GM18508 (cell line): ENCODE results near the gene UTP15.

Experiments used
- ATAC-seq: cut with Tn5 transposase; IDR thresholded peaks from one replicate; pipeline ENCODE4 v1.9.1; 2021; ENCODE audit warnings: moderate number of reproducible peaks; ENCODE audit not compliant: insufficient read depth, unreplicated experiment

Gene UTP15

GRCh38 chr5:73565139-73565968, at the start of gene UTP15, which contains the start of gene ANKRA2:
Gene UTP15 (plus strand): TSS chr5:73565743. CDS start chr5:73567345, 1,602 bp downstream.
Gene ANKRA2 (minus strand): TSS chr5:73565639. CDS start chr5:73562881, 2,758 bp downstream.
- peak; percentile 89 for ATAC-seq

GRCh38 chr5:73519531-73520283, 45.8 kb upstream of the UTP15 start:
- ATAC-seq, result peak; percentile 85

GRCh38 chr5:73522989-73523388, 42.6 kb upstream of the UTP15 start:
- ATAC-seq, result no peak

DNA sequence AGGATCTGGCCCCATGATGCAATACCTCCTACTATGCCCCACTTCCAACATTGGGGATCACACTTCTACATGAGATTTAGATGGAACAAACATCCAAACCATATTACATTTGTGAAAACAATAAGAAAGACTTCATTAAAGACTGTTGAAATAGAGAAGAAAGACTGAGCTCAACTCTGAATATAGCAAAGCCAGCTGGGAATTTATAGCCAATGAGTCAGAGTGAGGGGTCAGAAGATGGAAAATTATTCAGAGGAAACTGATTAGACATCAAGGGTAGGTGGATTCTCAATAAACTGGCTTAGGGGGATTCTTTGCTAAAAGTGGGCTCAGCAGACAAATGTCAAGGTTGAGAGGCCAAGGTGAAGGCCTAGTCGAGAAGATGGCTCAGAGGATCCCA, 41.7 kb upstream of the UTP15 start:
- ATAC-seq, result no peak

GRCh38 chr5:73525606-73526203, 39.8 kb upstream of the UTP15 start:
- no peak for ATAC-seq

GRCh38 chr5:73528248-73528647, 37.3 kb upstream of the UTP15 start:
- no peak for ATAC-seq

DNA sequence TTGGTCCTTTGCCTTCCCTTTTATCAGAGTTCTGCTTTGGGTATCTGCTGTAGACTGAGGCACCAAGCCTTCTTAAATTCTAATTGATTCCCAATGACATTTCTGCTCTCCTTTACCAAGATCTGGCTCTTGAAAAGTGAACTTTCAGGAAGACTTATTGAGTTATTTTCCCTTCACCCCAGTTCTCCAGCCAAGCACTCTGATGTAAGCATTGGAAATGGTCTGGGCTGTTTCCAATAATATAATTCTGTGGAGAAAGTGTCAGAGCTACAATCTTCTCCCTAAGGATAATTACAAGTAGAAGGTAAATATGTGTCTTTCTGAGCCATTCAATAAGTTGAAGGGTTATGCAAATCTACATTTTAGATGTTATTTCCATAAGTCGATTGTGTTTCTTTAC, 36.5 kb upstream of the UTP15 start:
- no peak for ATAC-seq

GRCh38 chr5:73531356-73531755, 34.2 kb upstream of the UTP15 start:
- no peak for ATAC-seq

DNA sequence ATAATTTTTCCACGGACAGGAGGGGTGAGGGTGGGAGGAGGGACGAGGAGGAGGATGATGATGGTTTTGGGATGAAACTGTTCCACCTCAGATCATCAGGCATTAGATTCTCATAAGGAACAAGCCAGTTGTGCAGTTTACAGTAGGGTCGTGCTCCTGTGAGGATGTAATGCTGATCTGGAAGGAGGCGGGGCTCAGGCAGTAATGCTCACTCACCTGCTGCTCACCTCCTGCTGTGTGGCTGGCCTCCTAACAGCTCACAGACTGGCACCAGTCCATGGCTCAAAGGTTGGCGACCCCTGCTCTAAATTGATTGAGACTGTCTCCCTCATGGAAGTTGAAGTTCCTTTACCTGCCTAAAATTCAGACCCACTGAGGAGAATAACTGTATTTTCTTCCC, 33.3 kb upstream of the UTP15 start:
- ATAC-seq, result no peak

DNA sequence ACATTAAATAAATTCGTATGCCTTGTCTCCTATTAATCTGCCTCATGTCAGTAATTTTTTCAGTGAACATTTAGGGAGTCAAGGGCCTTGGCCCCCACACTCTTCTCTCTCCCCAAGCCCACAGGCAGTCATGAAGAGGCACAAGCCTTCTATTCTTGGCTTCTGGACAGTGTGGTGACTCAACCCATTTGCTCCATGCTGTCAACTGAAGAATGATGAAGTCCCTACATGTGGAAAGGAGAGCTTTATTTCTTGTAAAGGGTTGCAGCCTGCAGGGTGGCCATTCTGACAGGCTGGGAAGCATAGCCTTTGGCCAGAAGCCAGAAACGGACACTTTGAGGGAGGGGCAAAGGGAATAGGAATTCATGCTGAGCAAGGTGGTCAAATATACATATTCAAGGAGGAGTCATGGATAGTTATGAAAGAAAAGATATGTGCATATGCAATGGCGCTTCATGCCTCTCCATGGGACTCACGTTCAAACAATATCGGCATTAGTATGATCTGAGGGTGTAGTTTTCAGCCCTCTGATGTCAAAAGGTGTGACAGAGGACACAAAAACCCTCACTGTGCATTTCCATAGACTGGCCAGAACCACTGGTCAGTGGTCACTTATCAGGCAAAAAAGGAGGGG, 31.4 kb upstream of the UTP15 start:
- no peak for ATAC-seq

GRCh38 chr5:73534971-73535370, 30.6 kb upstream of the UTP15 start:
- ATAC-seq, result no peak

GRCh38 chr5:73539730-73540129, 25.8 kb upstream of the UTP15 start:
- ATAC-seq, result no peak

DNA sequence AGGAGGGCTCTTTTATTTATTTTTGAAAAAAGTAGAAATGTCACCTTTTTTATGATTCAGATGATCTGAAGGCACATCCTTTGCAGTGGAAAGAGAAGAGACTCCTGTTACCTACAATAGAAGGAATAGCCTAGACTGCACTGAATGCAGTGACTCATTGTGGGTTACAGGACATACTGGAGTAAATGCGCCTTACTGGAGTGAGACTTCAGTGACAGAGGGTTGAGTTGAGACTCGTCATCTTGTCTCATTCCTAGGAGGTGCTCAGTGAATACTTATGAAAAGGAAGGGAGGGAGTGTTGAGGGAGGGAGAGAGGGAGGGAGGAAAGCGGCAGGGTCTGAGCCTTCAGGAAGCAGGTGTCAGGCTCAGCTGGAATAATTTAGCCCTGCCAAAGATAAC, 25.4 kb upstream of the UTP15 start:
- no peak for ATAC-seq

DNA sequence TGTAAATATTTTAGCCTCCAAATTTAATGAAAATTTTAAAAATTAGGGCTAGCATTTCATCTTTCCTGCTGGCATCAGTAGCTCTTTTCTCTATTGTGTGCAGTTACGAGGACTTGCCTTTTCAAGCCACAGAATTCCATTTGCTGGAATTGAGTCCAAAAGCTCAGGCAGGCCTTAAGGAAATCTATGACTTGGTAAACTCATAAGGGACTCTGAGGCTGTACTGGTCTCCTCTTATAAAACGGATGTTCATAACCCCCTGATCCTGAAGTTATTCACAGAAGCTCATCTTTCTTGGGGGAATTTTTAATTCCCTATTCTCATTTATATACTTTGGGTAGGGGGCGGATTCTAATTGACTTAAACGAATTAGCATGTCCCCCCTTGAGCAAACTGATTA, 23.5 kb upstream of the UTP15 start:
- ATAC-seq, result no peak

- no peak for ATAC-seq
Observed at GRCh38 chr5:73544429-73545402, 20.8 kb upstream of the UTP15 start.

DNA sequence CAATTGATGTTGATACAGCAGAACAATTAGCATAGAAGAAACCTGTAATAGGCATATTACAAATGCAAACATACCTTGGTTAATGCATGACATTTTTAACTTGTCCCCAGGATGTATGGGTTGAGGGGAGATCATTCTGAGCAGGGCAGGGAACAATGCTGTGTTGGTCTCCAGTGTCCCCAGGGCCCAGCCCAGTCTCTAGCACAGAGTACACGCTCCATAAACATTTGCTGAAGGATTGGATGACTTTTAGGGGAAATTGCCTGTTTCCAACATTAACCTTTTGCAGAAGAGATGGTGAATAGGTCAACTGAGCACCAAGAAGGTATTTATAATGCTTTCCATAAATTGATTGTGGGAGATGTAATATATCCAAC, 20.2 kb upstream of the UTP15 start:
- no peak for ATAC-seq

DNA sequence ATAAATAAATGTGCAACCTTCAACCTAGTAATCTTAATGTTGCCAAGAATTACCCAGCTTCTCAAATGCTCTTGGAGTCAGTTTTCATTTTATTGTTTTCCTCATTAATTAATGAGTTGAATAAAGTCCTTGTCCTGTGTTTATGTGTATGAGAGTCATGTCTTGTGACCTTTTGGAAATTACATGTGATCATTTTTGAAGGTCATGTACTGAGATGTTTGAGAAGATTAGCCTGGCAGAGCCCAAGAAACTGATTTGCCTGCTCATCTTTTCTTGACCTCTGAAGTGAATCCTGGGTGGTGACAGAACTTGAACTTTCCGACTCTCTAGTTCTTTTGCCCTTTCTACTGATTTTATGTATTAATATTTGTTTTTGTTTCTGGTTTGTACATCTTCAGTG, 15.5 kb upstream of the UTP15 start:
- no peak for ATAC-seq

- no peak for ATAC-seq
Observed at GRCh38 chr5:73552642-73553041, 12.9 kb upstream of the UTP15 start.

GRCh38 chr5:73558950-73559349, 6.6 kb upstream of the UTP15 start:
- ATAC-seq, result no peak

DNA sequence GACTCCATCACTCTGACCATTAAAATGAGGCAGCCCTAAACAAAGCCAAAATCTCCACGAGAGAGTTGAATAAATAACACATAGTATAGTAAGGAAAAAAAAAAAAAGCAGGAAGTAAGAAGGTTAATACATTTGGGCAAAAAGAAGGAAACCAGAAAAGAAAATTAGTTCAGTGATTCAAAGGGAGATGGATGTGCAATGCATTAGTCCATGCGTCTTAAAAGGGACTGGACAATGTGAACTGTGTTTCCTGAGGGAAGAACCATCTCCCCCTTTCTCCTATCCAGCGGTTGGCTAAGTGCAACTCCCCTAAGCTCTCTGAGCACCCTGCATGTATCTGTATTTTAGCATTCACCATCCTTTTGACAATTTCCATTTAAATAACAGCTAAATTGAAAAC, 1.5 kb upstream of the UTP15 start:
- ATAC-seq, result no peak
